Measurements from ENCODE around the gene ALK. TPM values are rescaled to one million over a fixed set of nuclear protein-coding genes. Genes with fewer than 3 reads are reported as not detected.

The ALK gene
- total RNA-seq, 2 donors from 2014 or later, result 0.05 TPM; not detected in 1

DNA sequence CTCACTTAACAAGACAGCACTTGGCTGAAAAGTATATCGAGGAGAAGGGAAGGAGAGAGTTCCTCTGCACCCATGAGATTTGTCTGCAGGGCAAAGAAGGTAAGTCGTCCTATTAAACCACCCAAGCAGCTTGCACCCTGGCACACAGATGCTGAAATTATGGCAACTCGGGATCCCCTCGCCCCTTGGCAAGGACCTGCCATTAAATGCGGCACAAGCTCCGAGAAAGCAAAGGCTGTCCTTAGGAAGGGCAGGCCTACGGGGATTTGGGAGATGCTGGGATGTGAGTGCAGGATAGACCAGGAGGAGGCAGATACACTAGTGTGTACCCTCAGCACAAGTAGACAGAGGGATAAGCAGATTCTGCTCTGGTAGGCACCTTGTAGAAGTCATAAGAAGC, 191.5 kb downstream of the ALK start:
- Mint-ChIP-seq H3K9me3 (no peaks in the 10 kb centered on the region), H3K27ac (no peak overlapping the region), H3K36me3 (no peaks in the 10 kb centered on the region)
- DNase-seq (ENCODE audit: low spot score in 2 of 2) (no peak), ATAC-seq (no peak)

DNA sequence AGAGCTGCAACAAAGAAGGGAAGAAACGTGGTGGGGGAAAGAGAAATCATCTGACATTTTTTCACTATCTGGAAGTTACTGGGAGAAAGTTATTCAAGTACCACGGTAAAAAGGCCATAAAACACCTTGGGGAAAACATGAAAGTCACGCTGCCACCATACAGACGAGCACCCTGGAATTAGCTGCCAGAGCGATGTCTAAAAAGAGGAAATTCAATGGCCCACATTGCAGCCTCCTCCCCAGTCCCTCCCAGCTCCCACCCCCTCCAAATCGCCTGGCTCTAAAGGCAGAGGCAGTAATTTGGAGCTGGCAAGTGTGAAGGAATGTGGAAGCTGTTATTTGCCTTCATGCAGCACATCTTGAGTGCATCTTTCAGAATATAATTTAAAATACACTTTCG, 192.0 kb downstream of the ALK start:
- DNase-seq (ENCODE audit: low spot score in 2 of 2), result no peak
- H3K9me3 Mint-ChIP-seq, result no peaks in the 10 kb centered on the region
- H3K36me3 Mint-ChIP-seq, result no peaks in the 10 kb centered on the region
- no peak for ATAC-seq
- H3K27ac Mint-ChIP-seq, result no peak overlapping the region

DNA sequence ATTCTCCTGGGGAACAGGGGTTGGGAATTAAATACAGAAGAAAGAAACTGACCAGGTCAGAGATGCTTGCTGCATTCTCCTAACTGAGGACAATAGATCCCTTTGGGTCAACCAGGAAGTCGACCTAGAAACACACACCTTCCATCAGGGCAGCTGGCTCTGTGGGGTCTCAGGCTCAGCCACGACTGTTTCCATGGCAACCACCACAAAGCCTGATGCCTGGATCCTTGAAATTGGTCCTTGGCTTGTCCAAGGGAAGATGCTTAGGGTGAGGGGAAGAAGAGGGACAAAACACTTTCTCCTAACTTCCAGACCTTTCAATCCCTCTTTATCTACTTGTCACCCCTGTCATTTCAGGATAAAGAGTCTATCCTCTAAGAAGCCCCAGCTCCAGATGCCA, 194.4 kb downstream of the ALK start:
- H3K9me3 Mint-ChIP-seq, result no peaks in the 10 kb centered on the region
- no peak for DNase-seq (ENCODE audit: low spot score in 2 of 2)
- no peak for ATAC-seq
- H3K27ac Mint-ChIP-seq, result no peak overlapping the region
- H3K36me3 Mint-ChIP-seq, result no peaks in the 10 kb centered on the region

DNA sequence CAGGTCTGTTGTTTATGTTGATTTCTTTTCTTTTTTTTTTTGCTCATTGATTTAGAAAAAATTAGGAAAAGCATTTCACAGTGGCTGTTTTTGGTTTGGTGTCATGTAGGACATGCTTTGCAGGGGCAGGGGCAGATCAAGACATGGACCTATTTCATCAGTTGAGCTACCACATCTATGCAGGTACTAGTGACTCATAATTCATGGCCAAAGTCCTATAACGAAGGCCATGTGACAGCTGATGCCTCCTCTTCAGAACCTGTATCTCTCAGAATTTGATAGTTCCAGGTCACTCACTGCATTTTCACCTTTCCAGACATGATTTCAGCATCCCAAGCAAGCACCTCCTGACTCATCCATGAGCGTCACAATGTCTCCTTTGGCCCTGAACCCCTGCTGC, 195.8 kb downstream of the ALK start:
- no peak overlapping the region for H3K27ac Mint-ChIP-seq
- no peak for DNase-seq (ENCODE audit: low spot score in 2 of 2)
- H3K9me3 Mint-ChIP-seq, result no peaks in the 10 kb centered on the region
- ATAC-seq, result no peak
- no peaks in the 10 kb centered on the region for H3K36me3 Mint-ChIP-seq

DNA sequence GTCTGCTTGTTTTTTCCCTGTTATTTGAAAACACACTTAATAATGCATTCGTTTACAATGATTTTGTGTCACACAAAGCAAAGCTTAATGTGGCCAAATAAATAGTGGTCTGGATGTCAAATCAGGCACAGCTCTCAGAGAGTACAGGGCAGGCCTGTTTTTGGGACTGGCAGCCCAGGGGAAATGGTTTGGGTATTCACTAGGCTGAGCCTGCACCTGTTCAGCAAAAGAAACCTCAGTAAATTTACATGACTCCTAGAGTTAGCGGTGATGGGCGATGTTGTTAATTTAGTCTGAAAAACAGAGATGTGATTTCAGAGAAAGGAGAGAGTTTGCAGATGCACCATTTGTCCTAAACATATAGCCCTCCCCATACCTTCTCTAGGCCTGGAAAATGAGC, 197.1 kb downstream of the ALK start:
- ATAC-seq (no peak), DNase-seq (ENCODE audit: low spot score in 2 of 2) (no peak)
- H3K36me3 Mint-ChIP-seq, result no peaks in the 10 kb centered on the region
- H3K27ac Mint-ChIP-seq, result no peak overlapping the region
- no peaks in the 10 kb centered on the region for H3K9me3 Mint-ChIP-seq

DNA sequence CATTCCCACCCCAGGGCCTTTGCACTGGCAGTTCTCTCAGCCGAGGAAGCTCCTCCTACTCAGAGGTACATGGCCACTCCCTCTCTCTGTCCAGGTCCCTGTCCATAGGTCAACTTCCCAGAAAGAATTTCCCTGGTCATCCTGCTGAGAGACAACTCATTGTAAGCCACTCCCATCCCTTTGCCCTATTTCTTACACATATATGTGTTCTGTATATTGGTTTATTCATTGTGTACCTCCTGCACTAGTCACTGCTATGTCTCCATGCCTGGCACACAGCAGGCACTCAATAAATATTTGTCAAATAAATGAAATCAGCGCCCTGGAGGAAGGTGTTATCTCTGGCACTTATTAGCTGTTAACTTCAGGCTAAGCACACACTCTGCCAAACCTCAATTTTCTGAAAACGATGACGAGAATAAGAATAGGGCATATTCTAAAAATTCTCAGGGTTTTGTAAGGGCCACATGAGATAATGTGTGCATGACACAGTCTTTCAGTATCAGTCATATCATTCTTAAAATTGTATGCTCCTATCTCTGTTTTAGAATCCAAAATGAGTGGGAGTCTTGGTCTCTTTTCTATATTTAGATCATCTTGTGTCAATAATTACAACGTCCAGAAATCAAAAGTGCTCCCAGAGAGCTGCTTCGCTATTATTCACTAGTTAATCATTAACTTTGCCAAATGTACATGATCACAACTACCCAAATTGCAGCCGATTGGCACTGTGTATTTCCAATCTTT, 198.0 kb downstream of the ALK start:
- Mint-ChIP-seq H3K36me3 (no peaks in the 10 kb centered on the region), H3K9me3 (no peaks in the 10 kb centered on the region), H3K27ac (no peak overlapping the region)
- ATAC-seq, result peak in 1 of 2 donors; percentile 70
- no peak for DNase-seq (ENCODE audit: low spot score in 2 of 2)

DNA sequence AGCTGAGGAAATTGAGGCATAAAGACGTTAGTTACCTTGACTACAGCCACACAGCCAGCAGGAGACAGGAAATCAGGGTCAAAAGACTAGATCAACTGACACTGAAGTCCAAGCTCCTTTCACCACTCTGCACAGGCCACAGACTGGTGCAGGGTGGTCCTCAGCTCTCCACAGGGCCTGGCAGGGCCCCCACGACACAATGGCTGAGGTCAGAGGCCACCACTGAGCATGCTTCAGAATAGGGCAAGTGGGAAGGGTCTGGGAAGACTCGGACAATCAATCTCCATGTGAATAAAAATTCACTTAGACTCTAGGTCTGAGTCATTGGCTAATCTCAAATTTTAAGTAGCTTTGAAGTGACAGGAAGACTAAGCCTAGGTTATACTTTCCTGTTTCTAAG, 201.7 kb downstream of the ALK start:
- ATAC-seq, result no peak
- Mint-ChIP-seq H3K36me3 (no peaks in the 10 kb centered on the region), H3K9me3 (no peaks in the 10 kb centered on the region), H3K27ac (no peak overlapping the region)
- no peak for DNase-seq (ENCODE audit: low spot score in 2 of 2)

DNA sequence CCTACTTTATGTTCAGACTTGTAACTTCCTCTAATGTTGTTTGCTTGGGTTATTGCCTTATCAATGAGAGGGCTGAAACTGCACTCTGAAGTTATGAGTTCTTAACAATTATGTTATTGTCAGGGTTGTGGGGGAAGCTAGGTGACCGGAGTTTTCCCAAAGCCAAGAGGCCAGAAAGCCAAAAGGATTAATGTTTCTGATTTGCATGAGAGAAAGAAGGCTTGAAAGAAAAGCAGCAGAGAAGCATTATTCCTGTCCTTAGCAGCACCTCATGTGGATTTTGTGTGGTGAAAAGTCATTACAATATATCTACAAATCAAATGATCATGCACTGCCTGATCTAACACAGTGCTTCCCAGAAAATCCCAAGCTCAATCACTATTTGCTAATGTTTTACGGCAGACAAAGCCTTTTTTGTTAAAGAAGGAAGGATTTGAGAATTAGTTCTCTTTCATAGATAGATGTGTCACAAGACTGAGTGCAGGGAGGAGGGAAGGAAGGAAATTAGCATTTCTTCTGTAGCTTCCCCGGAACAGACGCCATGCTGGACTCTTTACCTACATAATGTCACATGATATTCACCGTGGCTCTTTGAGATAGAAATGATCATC, 203.2 kb downstream of the ALK start:
- Mint-ChIP-seq H3K36me3 (no peaks in the 10 kb centered on the region), H3K27ac (no peak overlapping the region), H3K9me3 (no peaks in the 10 kb centered on the region)
- DNase-seq (ENCODE audit: low spot score in 2 of 2) (no peak), ATAC-seq (no peak)

DNA sequence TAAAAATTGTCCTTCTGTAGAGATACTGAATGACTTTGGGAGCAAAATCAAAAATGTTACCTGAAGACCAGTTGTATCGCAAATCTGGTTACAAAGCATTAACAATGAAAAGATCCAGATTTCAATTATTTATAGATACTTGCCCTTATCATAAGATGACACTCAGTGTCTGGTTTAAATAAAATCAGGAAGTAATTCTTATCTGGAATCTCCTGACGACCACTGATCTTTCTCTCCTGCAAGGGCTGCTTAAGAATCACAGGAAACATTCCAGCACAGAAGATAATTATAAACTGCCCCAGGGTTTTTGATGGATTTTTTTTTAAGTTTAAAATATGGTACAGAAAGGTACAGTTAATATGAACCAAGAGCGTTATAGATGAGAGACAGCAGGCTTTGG, 205.7 kb downstream of the ALK start:
- no peaks in the 10 kb centered on the region for H3K36me3 Mint-ChIP-seq
- no peak overlapping the region for H3K27ac Mint-ChIP-seq
- no peak for ATAC-seq
- no peak for DNase-seq (ENCODE audit: low spot score in 2 of 2)
- no peaks in the 10 kb centered on the region for H3K9me3 Mint-ChIP-seq

DNA sequence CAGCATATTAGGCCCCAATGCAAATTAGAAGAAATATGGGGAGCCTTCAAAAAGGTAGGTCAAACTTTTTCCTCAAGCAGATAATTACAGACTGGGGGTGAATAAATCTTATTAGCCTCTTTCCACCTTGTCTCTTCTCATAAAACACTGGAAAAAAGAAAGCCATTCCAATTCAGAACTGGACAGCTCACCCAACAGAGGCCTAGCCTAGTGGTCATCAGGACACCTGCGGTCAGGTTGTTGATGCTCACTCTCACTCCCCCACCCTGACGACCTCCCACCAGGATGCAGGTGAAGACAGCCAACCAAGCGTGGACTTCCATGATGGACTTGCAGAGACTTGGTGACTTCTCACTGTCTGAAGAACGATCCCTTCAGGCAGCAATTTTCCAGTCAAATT, 207.1 kb downstream of the ALK start:
- no peaks in the 10 kb centered on the region for H3K9me3 Mint-ChIP-seq
- H3K27ac Mint-ChIP-seq, result no peak overlapping the region
- H3K36me3 Mint-ChIP-seq, result no peaks in the 10 kb centered on the region
- ATAC-seq, result no peak
- no peak for DNase-seq (ENCODE audit: low spot score in 2 of 2)

DNA sequence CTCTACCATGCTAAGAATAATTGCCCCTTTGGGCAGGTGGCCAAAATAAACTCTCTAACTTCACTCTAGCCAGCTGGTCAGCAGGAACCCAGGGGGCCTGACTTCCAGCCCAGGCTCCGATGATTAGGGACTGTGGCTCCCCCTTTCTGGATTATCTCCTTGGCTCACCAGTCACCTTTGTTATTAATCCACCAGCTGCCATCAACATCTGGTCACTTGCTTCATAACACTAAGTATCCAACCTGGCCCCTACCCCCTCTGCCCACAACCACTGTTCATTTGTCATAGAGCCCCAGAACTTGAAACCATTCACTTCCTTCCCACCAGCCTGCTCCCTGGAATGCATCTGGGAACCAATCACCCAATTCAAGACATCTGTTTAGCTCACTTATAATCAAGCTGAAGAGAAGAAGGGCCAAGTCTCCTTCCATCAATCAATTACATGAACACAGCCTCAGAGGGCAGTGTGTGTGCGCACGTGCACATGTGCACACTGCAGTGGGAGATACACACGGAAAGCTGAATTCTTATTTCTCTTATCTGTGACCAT, 215.1 kb downstream of the ALK start:
- no peaks in the 10 kb centered on the region for H3K9me3 Mint-ChIP-seq
- DNase-seq (ENCODE audit: low spot score in 2 of 2), result no peak
- ATAC-seq, result no peak
- H3K27ac Mint-ChIP-seq, result no peak overlapping the region
- H3K36me3 Mint-ChIP-seq, result no peaks in the 10 kb centered on the region

DNA sequence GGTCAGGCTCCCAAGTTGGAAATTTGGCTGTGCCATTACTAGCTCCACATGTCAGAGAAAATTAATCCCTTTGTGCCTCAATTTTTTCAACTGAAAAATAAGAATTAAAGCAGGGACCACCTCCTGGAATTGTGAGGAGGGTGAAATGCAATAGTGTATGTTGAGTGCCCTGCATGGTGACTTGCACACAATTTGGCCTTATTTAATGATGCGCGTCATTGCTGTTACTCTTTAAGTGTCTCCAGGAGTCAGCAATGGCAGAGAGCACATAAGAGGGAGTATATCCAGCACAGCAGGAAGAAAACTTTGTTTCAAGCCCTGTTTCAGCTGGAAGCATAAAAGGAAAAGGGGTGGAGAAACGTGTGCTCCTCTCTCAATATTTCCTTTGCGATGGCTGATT, 215.8 kb downstream of the ALK start:
- no peak for DNase-seq (ENCODE audit: low spot score in 2 of 2)
- no peaks in the 10 kb centered on the region for H3K9me3 Mint-ChIP-seq
- H3K36me3 Mint-ChIP-seq, result no peaks in the 10 kb centered on the region
- ATAC-seq, result no peak
- H3K27ac Mint-ChIP-seq, result no peak overlapping the region

DNA sequence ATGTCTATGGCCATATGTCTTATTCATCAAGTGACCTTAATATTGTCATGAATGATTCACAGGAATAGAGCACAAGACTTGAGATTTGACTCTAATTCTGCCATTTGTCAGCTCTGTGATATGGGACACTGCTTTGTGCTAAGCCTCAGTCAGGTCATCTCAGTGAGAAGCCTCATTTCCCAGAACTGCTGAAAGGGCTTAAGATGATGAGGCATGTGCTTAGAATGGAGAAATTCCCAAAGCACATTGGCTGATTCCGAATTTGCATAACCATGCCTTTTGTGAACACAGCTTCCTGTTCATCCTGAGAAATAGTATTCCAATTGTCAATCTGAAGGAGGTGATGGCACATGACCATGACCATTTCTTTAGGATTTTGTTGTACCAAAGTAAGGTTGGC, 218.1 kb downstream of the ALK start:
- ATAC-seq (no peak), DNase-seq (ENCODE audit: low spot score in 2 of 2) (no peak)
- no peaks in the 10 kb centered on the region for H3K36me3 Mint-ChIP-seq
- H3K9me3 Mint-ChIP-seq, result no peaks in the 10 kb centered on the region
- no peak overlapping the region for H3K27ac Mint-ChIP-seq

DNA sequence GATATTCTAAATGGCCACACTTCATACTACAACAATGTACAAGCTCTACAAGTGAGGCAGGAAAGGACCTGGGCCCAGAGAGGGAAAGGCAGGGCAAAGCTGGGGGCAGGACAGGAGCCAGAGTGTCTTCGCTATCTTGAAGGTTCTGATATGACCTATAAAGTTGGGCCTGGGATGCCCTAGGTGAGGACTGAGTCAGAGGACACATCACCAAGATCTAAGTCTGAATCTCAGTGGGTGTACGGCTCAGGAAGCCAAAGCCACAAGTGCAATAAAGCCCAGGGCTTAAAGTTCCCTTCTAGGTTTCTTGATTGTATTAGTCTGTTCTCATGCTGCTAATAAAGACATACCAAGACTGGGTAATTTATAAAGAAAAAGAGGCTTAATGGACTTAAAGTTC, 219.1 kb downstream of the ALK start:
- Mint-ChIP-seq H3K9me3 (no peaks in the 10 kb centered on the region), H3K36me3 (no peaks in the 10 kb centered on the region), H3K27ac (no peak overlapping the region)
- DNase-seq (ENCODE audit: low spot score in 2 of 2) (no peak), ATAC-seq (peak in 1 of 2 donors; percentile 61)

DNA sequence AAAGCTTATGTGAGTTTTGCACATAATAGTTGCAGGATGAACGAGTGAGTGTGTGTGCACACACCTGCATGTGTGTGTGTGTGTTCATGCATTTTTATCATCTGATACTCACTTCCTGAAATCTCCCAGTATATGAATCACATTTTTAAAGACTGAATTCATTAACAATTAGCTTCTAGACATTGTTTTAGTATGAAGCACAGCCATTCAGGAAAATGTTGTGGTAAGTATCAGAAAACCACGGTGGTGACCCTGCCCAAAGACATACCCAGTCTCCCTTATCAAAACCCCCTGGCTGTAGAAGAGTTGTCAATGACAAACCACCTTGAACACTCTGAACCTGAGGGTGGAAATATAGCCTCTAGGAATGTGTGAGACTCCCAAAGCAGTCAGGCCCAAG, 220.8 kb downstream of the ALK start:
- Mint-ChIP-seq H3K9me3 (no peaks in the 10 kb centered on the region), H3K27ac (no peak overlapping the region), H3K36me3 (no peaks in the 10 kb centered on the region)
- ATAC-seq, result no peak
- DNase-seq (ENCODE audit: low spot score in 2 of 2), result no peak

DNA sequence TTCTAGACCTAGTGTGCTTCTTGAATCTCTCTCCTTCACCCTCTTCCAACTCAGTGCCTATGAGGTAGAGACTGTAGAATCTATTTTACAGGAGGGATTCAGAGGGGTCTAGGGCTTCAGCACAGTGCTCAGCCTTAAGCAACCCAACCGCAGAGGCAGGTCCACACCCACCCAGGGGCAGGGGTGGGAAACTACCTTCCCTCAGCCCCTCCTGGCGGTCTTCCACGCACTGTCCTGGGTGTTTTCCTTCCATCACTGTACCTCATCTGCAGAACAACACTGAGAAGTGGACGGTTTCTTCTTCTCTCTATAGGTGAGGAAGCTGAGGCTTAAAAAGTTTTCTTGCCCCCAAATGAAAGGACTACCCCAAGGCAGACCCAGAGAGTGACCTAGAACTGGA, 222.3 kb downstream of the ALK start:
- Mint-ChIP-seq H3K9me3 (no peaks in the 10 kb centered on the region), H3K36me3 (no peaks in the 10 kb centered on the region), H3K27ac (no peak overlapping the region)
- DNase-seq (ENCODE audit: low spot score in 2 of 2) (no peak), ATAC-seq (no peak)

DNA sequence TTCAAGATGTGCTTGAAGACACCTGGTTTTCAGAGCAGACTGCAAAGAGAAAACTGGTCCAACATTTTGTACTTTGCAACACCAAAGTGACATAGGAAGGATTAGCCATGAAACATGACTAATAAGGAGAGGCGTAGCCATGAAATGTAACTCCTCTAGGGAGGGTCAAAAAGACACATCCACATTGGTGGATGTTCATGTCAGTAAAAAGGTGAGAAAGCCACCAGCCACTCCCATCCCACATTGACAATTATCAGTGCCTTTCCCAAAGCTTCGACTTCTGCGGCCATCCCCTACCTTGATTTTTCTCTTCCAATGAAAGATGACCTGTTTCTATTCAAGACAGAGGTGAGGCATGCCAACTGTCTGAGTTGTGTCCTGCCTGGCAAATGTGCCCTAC, 223.2 kb downstream of the ALK start:
- no peaks in the 10 kb centered on the region for H3K9me3 Mint-ChIP-seq
- H3K36me3 Mint-ChIP-seq, result no peaks in the 10 kb centered on the region
- ATAC-seq (no peak), DNase-seq (ENCODE audit: low spot score in 2 of 2) (no peak)
- no peak overlapping the region for H3K27ac Mint-ChIP-seq

DNA sequence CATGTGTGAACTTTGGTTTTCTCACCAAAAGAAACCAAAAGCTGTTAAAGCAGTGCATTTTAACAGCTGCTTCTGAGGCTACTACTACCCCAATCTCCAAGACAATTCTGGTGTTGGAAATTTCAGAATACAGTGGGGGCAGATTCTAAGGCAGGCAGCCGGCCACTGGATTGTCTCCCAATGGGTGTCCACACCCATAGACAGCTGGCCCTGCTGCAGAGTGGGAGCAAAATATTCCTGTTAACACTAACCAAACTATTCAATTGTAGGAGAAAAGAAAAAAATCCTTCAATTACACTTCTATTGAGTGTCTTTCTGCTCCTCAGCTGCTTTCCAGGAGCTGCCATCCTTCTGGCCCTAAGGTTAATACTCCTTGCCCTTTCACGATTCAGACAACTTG, 223.7 kb downstream of the ALK start:
- DNase-seq (ENCODE audit: low spot score in 2 of 2), result no peak
- no peak for ATAC-seq
- no peak overlapping the region for H3K27ac Mint-ChIP-seq
- H3K36me3 Mint-ChIP-seq, result no peaks in the 10 kb centered on the region
- H3K9me3 Mint-ChIP-seq, result no peaks in the 10 kb centered on the region
